H1 (cell line): ENCODE data around the gene MYL6. TPM values are rescaled to one million over a fixed set of nuclear protein-coding genes. Genes with fewer than 3 reads are reported as not detected.

ENCODE experiments used
- CTCF ChIA-PET: fragments of 300-600 bp; sonication (Branson Sonifier 250); formaldehyde crosslinking; loops from one replicate; lab custom pipeline; 2021; ENCODE audit not compliant: partially characterized antibody; lab: Charles Lee
- POLR2A ChIA-PET: fragments of 300-600 bp; sonication (Branson Sonifier 250); formaldehyde crosslinking; loops from one replicate; lab custom pipeline; 2021; ENCODE audit warnings: inconsistent platforms; ENCODE audit not compliant: partially characterized antibody; lab: Charles Lee
- DNase-seq, 2 experiments: peaks; one replicate each; pipeline versions ENCODE4 v3.0.0 to v3.0.0-alpha.2; 2010 to 2022; ENCODE audit warnings: low spot score in 2 of 2, low read depth in 1 of 2, mixed read lengths in 1 of 2
- FAIRE-seq: peaks from 2 replicates; lab custom pipeline; 2011; peaks lifted over from hg19 to GRCh38; lab: Jason Lieb, UNC
- H2AFZ ChIP-seq: 2 replicates; pipeline ENCODE4 v1.8.1; 2012; ENCODE audit warnings: low read length, inconsistent platforms
- H2AK5ac ChIP-seq: 2 replicates; pipeline ENCODE4 v1.6.1; 2013; ENCODE audit warnings: low read depth, low read length
- H2BK120ac ChIP-seq: replicated peaks from 2 replicates; pipeline ENCODE3; 2013; ENCODE audit warnings: low read depth, low read length, inconsistent platforms
- H2BK12ac ChIP-seq: 2 replicates; pipeline ENCODE4 v1.6.1; 2013; ENCODE audit warnings: low read depth, low read length
- H2BK15ac ChIP-seq: 2 replicates; pipeline ENCODE4 v1.6.1; 2013; ENCODE audit warnings: low read length
- H2BK20ac ChIP-seq: 2 replicates; pipeline ENCODE4 v1.6.1; 2013; ENCODE audit warnings: low read length
- H2BK5ac ChIP-seq: 2 replicates; pipeline ENCODE4 v1.6.1; 2013; ENCODE audit warnings: low read depth, low read length
- H3K14ac ChIP-seq: 2 replicates; pipeline ENCODE4 v1.6.1; 2013; ENCODE audit warnings: inconsistent platforms; ENCODE audit not compliant: insufficient read length
- H3K18ac ChIP-seq: 2 replicates; pipeline ENCODE4 v1.6.1; 2013; ENCODE audit warnings: low read length; ENCODE audit errors: extremely low read depth
- H3K23ac ChIP-seq: 2 replicates; pipeline ENCODE4 v1.6.1; 2013; ENCODE audit warnings: inconsistent platforms; ENCODE audit not compliant: insufficient read length
- H3K23me2 ChIP-seq: 2 replicates; pipeline ENCODE4 v1.6.1; 2013; ENCODE audit warnings: low read depth, low read length
- H3K27ac ChIP-seq: 2 replicates; pipeline ENCODE4 v1.6.1; 2011; ENCODE audit warnings: low read depth, low read length, inconsistent platforms
- H3K27me3 ChIP-seq, 4 experiments: replicated peaks in 1 of 4; 1 replicate in 1 of 4; 2 replicates in 3 of 4; pipeline versions ENCODE4 v1.6.1 to v1.8.1; 2011 to 2013; ENCODE audit warnings: low read length in 3 of 4, mild to moderate bottlenecking in 3 of 4, inconsistent platforms in 2 of 4, mixed read lengths in 2 of 4, moderate library complexity in 1 of 4; ENCODE audit not compliant: control insufficient read depth in 3 of 4, insufficient read depth in 3 of 4; ENCODE audit errors: extremely low read depth in 1 of 4
- H3K36me3 ChIP-seq, 4 experiments: 2 replicates each; pipeline versions ENCODE4 v1.6.1 to v1.8.1; 2011 to 2013; ENCODE audit warnings: mild to moderate bottlenecking in 4 of 4, low read length in 3 of 4, moderate library complexity in 2 of 4, control low read depth in 1 of 4, inconsistent platforms in 1 of 4; ENCODE audit not compliant: insufficient read depth in 4 of 4, control insufficient read depth in 2 of 4
- H3K4ac ChIP-seq: replicated peaks from 2 replicates; pipeline ENCODE3; 2013; ENCODE audit warnings: low read length, low read depth, mixed read lengths, inconsistent platforms; ENCODE audit not compliant: insufficient read length
- H3K4me1 ChIP-seq, 4 experiments: replicated peaks in 1 of 4; 1 replicate in 1 of 4; 2 replicates in 3 of 4; pipeline versions ENCODE4 v1.6.1 to v1.8.1; 2011 to 2013; ENCODE audit warnings: low read length in 3 of 4, inconsistent platforms in 2 of 4, mixed read lengths in 1 of 4; ENCODE audit not compliant: insufficient read depth in 4 of 4, control insufficient read depth in 3 of 4
- H3K4me2 ChIP-seq, 2 experiments: 2 replicates each; pipeline versions ENCODE4 v1.6.1 to v1.8.1; 2011 to 2013; ENCODE audit warnings: low read depth in 2 of 2, low read length in 2 of 2, control low read depth in 1 of 2, inconsistent platforms in 1 of 2, mild to moderate bottlenecking in 1 of 2; ENCODE audit not compliant: insufficient read depth in 1 of 2
- H3K4me3 ChIP-seq, 4 experiments: fragments of 200-600, 300-600 bp in 1 of 4; sonication (generic), shearing (Covaris generic), sonication (Bioruptor Twin) in 1 of 4; 2 replicates each; pipeline versions ENCODE4 v1.5.1 to v1.8.1; 2011 to 2016; ENCODE audit warnings: low read length in 4 of 4, low read depth in 3 of 4, control low read depth in 2 of 4, inconsistent platforms in 2 of 4, mild to moderate bottlenecking in 2 of 4, mixed read lengths in 1 of 4, moderate library complexity in 1 of 4; ENCODE audit not compliant: insufficient read depth in 2 of 4; ENCODE audit errors: extremely low read depth in 1 of 4
- H3K56ac ChIP-seq: replicated peaks from 2 replicates; pipeline ENCODE3; 2013; ENCODE audit warnings: low read depth, mild to moderate bottlenecking, mixed read lengths, low read length, inconsistent platforms; ENCODE audit not compliant: insufficient read length
- H3K79me1 ChIP-seq: 2 replicates; pipeline ENCODE4 v1.6.1; 2013; ENCODE audit warnings: low read depth, low read length, control low read depth
- H3K79me2 ChIP-seq, 2 experiments: 2 replicates each; pipeline versions ENCODE4 v1.6.1 to v1.8.1; 2012 to 2013; ENCODE audit warnings: low read length in 2 of 2, mild to moderate bottlenecking in 2 of 2, inconsistent platforms in 1 of 2; ENCODE audit not compliant: insufficient read depth in 2 of 2, control insufficient read depth in 1 of 2
- H3K9ac ChIP-seq, 4 experiments: replicated peaks in 1 of 4; 1 replicate in 1 of 4; 2 replicates in 3 of 4; pipeline versions ENCODE4 v1.6.1 to v1.8.1; 2011 to 2013; ENCODE audit warnings: low read depth in 3 of 4, low read length in 3 of 4, control low read depth in 2 of 4, mild to moderate bottlenecking in 2 of 4, moderate library complexity in 2 of 4, inconsistent platforms in 1 of 4; ENCODE audit errors: extremely low read depth in 1 of 4
- H3K9me3 ChIP-seq, 2 experiments: 2 replicates each; pipeline versions ENCODE4 v1.6.1 to v1.8.1; 2012 to 2013; ENCODE audit warnings: mild to moderate bottlenecking in 2 of 2, moderate library complexity in 2 of 2, control low read depth in 1 of 2, inconsistent platforms in 1 of 2, low read depth in 1 of 2, low read length in 1 of 2, mixed read lengths in 1 of 2; ENCODE audit not compliant: insufficient read depth in 2 of 2
- H4K20me1 ChIP-seq, 2 experiments: replicated peaks in 1 of 2; 2 replicates each; pipeline versions ENCODE3 to v1.8.1; 2011 to 2013; ENCODE audit warnings: inconsistent platforms in 2 of 2, low read length in 2 of 2, mild to moderate bottlenecking in 1 of 2; ENCODE audit not compliant: insufficient read depth in 2 of 2, control insufficient read depth in 1 of 2
- H4K5ac ChIP-seq: 2 replicates; pipeline ENCODE4 v1.6.1; 2013; ENCODE audit warnings: low read length, low read depth, mixed read lengths, inconsistent platforms; ENCODE audit not compliant: insufficient read length
- H4K8ac ChIP-seq: 2 replicates; pipeline ENCODE4 v1.8.0; 2013; ENCODE audit warnings: mild to moderate bottlenecking, moderate library complexity, low read length, inconsistent platforms; ENCODE audit not compliant: insufficient read depth; ENCODE audit errors: extremely low read depth
- H4K91ac ChIP-seq: replicated peaks from 2 replicates; pipeline ENCODE3; 2013; ENCODE audit warnings: low read length, mixed read lengths, inconsistent platforms; ENCODE audit not compliant: insufficient read length
- BACH1 ChIP-seq: IDR thresholded peaks from 2 replicates; pipeline ENCODE4 v1.6.1; 2012; ENCODE audit warnings: low read length, improper control_type of control experiment
- CBX8 ChIP-seq: fragments of 300-800, 300-1000 bp; sonication (generic); IDR thresholded peaks from 2 replicates; pipeline ENCODE4 v1.7.1; 2016; ENCODE audit warnings: low read depth, low read length, borderline replicate concordance
- CEBPB ChIP-seq: IDR thresholded peaks from 2 replicates; pipeline ENCODE4 v1.6.1; 2012; ENCODE audit warnings: low read depth, low read length
- CREB1 ChIP-seq: IDR thresholded peaks from 2 replicates; pipeline ENCODE4 v1.6.1; 2012; ENCODE audit warnings: inconsistent platforms
- EP300 ChIP-seq, 2 experiments: IDR thresholded peaks; 1 replicate in 1 of 2; 2 replicates in 1 of 2; pipeline ENCODE4 v1.6.1; 2011 to 2012; ENCODE audit warnings: low read depth in 2 of 2, low read length in 2 of 2, mild to moderate bottlenecking in 2 of 2, borderline replicate concordance in 1 of 2, inconsistent platforms in 1 of 2, moderate library complexity in 1 of 2
- PHF8 ChIP-seq: fragments of 200-600 bp; sonication (generic); conservative IDR thresholded peaks from 2 replicates; pipeline ENCODE4 v1.7.1; 2012; ENCODE audit warnings: low read depth, mild to moderate bottlenecking, inconsistent platforms, low read length, moderate library complexity
- POU5F1 ChIP-seq: IDR thresholded peaks from 2 replicates; pipeline ENCODE4 v1.6.1; 2011; ENCODE audit warnings: low read depth, mild to moderate bottlenecking, low read length, moderate library complexity
- RAD21 ChIP-seq, 2 experiments: IDR thresholded peaks in 1 of 2; conservative IDR thresholded peaks in 1 of 2; 2 replicates each; pipeline ENCODE4 v1.6.1; 2011; ENCODE audit warnings: low read depth in 2 of 2, low read length in 2 of 2, improper control_type of control experiment in 1 of 2, inconsistent platforms in 1 of 2, mild to moderate bottlenecking in 1 of 2, moderate library complexity in 1 of 2
- SP2 ChIP-seq: IDR thresholded peaks from 2 replicates; pipeline ENCODE4 v1.6.1; 2012; ENCODE audit warnings: mild to moderate bottlenecking, low read length, inconsistent platforms
- TCF12 ChIP-seq: IDR thresholded peaks from 2 replicates; pipeline ENCODE4 v1.6.1; 2011; ENCODE audit warnings: low read depth, mild to moderate bottlenecking, low read length
- TEAD4 ChIP-seq: IDR thresholded peaks from 2 replicates; pipeline ENCODE4 v1.6.1; 2012; ENCODE audit warnings: low read depth, low read length, inconsistent platforms, mixed read lengths
- whole genome bisulfite sequencing, 2 experiments: shearing (Covaris generic) in 1 of 2; methylation state at CpG; one replicate each; pipeline versions ENCODE4 v1.1.6 to v1.1.7; 2013 to 2015; ENCODE audit warnings: low lambda C conversion rate in 2 of 2, mixed read lengths in 2 of 2, inconsistent platforms in 1 of 2, low coverage in 1 of 2, missing lambda C conversion rate in 1 of 2; ENCODE audit not compliant: insufficient replicate concordance in 2 of 2, insufficient coverage in 1 of 2, insufficient read length in 1 of 2; ENCODE audit errors: extremely low coverage in 1 of 2, missing lambda C conversion rate in 1 of 2; 5-methylcytosine and 5-hydroxymethylcytosine counted together
- polyA plus RNA-seq, 7 experiments: library from polyadenylated mRNA; depleted of rRNA in 3 of 7; stranded (reverse) in 5 of 7; unstranded in 2 of 7; fragments of >200 nt in 5 of 7; fragments of 200-250 nt in 2 of 7; gene quantifications; 1 replicate in 5 of 7; 2 replicates in 1 of 7; 4 replicates in 1 of 7; pipeline versions ENCODE4 v1.2.1 to v1.2.3, GENCODE V29; 2011 to 2013; ENCODE audit warnings: missing spikeins in 2 of 7, mixed read lengths in 2 of 7
- total RNA-seq: library from RNA; stranded (reverse); fragmentation: NEBNext Ultra II Directional; extraction: Animal tissue kit (Norgen Biotek cat#: 25700); gene quantifications from 2 replicates; pipeline ENCODE4 v1.2.1, GENCODE V29; 2021

Gene MYL6
- total and polyA plus RNA-seq, 2 of the 8 experiments (the other 6 are each of a cell fraction or from before 2014, with no cell fraction given), result 1,130 to 2,279 TPM

GRCh38 chr12:56189099-56189917, 31.1 kb downstream of the MYL6 start, which contains the start of gene SMARCC2:
SMARCC2 (minus strand) TSS chr12:56189483; CDS start chr12:56189461, 22 bp downstream.
- Histone ChIP-seq H3K27ac (peak within 1 kb of the TSS; percentile 81), H2BK12ac (peak within 1 kb of the TSS; percentile 29; the same call in 1 of the 2 replicates), H3K23me2 (peaks cover 11% of the 10 kb centered on the region), H3K23ac (no peak within 1 kb of the TSS), H2BK120ac (no peak within 1 kb of the TSS), H3K18ac (peak within 1 kb of the TSS; percentile 91), H3K9ac (peak within 1 kb of the TSS; percentile 85 to 92 (median 90)), H2BK5ac (peak within 1 kb of the TSS; percentile 97), H3K79me1 (peaks cover 3% of the 10 kb centered on the region; the same call in 1 of the 2 replicates), H4K91ac (peak within 1 kb of the TSS; percentile 92), H3K4me1 (peaks cover 2 to 8% (median 4%) of the 10 kb centered on the region in 4 experiments; a peak in 3 of 7 replicates), H4K5ac (peak within 1 kb of the TSS; percentile 96), H3K14ac (peak within 1 kb of the TSS; percentile 6), H4K20me1 (peaks cover 0 to 4% of the 10 kb centered on the region in 2 experiments), H3K4me2 (peak within 1 kb of the TSS; percentile 81 to 96), H3K4ac (peak within 1 kb of the TSS; percentile 46), H3K4me3 (peak within 1 kb of the TSS; percentile 82 to 95 (median 90)), H2AK5ac (no peak within 1 kb of the TSS), H3K9me3 (no peaks in the 10 kb centered on the region), H2BK20ac (no peak within 1 kb of the TSS), H3K27me3 (no peaks in the 10 kb centered on the region), H3K56ac (peak within 1 kb of the TSS; percentile 80), H2AFZ (peak within 1 kb of the TSS; percentile 79; the same call in 1 of the 2 replicates), H3K79me2 (peaks cover 14 to 31% of the 10 kb centered on the region in 2 experiments), H4K8ac (peak within 1 kb of the TSS; percentile 98), H3K36me3 (peaks cover 14 to 24% (median 19%) of the 10 kb centered on the region in 4 experiments), H2BK15ac (no peak within 1 kb of the TSS)
- ChIA-PET CTCF (interaction anchor here (0.6 to 6.2 kb wide), 36 partner anchors 8 to 447 kb away, joined by 3 to 111 read pairs (median 5); partner anchors contain the start of genes ANKRD52, ESYT1, MYL6 and PA2G4), POLR2A (interaction anchor here (0.8 to 26.3 kb wide), 21 partner anchors 10 to 447 kb away, joined by 3 to 656 read pairs (median 9); partner anchors contain the start of genes ANKRD52, CNPY2, COQ10A and ERBB3)
- no peak for FAIRE-seq
- WGBS, 2 experiments, result 1% methylated on average over 25 of the region's 93 CpGs; no CpG with 5 or more reads in 1 of the 2 experiments
- peak; percentile 75 to 92 for DNase-seq
- no peak for TF ChIP-seq BACH1
- TF ChIP-seq RAD21 (IDR thresholded peaks at IDR 0.05 in 1 of 2, conservative IDR thresholded peaks at IDR 0.05 in 1 of 2; ENCODE audit: low read depth in 2 of 2, low read length in 2 of 2), result peak; percentile 26 to 48; a peak in 3 of 4 replicates
- TF ChIP-seq CBX8, result no peak
- TF ChIP-seq TCF12, result no peak
- no peak for TF ChIP-seq SP2
- TF ChIP-seq TEAD4, result peak; percentile 15; the same call in 1 of the 2 replicates
- no peak for TF ChIP-seq CEBPB
- TF ChIP-seq CREB1, result 0 out of 2 replicates have a peak, but pooled peaks have one; percentile 8
- TF ChIP-seq PHF8, result peak; percentile 83
- TF ChIP-seq EP300 (IDR thresholded peaks at IDR 0.05; ENCODE audit: borderline replicate concordance in 1 of 2, low read depth in 2 of 2, low read length in 2 of 2), result peak in 1 of 2 experiments; percentile 26; a peak in 1 of 3 replicates
- TF ChIP-seq POU5F1, result no peak
